ENCODE data around the gene ADCY3. TPM values are rescaled to one million over a fixed set of nuclear protein-coding genes. Genes with fewer than 3 reads are reported as not detected.

The ADCY3 gene
- total and polyA plus RNA-seq, 3 donors from 2014 or later, result 22.3 to 41.6 (median 27.9) TPM

- Histone ChIP-seq H3K9me3 (no peaks in the 10 kb centered on the region), H3K4me3 (no peak overlapping the region), H3K27ac (no peak overlapping the region), H3K4me1 (peaks cover 8% of the 10 kb centered on the region), H3K36me3 (ENCODE audit: low read depth, missing control alignments) (no peaks in the 10 kb centered on the region), H3K27me3 (no peaks in the 10 kb centered on the region)
- no peak for DNase-seq
- intact Hi-C loops (cut with DNase I; ENCODE audit: low total_unique reads), result no loop called here
- TF ChIP-seq POLR2A (IDR thresholded peaks at IDR 0.05), result no peak
- TF ChIP-seq CTCF (IDR thresholded peaks at IDR 0.05), result no peak
- 77 to 87% methylated on average over 9 of the region's 9 CpGs for WGBS, 2 donors
Measured at GRCh38 chr2:24913911-24914310, 6.1 kb downstream of the ADCY3 start.

DNA sequence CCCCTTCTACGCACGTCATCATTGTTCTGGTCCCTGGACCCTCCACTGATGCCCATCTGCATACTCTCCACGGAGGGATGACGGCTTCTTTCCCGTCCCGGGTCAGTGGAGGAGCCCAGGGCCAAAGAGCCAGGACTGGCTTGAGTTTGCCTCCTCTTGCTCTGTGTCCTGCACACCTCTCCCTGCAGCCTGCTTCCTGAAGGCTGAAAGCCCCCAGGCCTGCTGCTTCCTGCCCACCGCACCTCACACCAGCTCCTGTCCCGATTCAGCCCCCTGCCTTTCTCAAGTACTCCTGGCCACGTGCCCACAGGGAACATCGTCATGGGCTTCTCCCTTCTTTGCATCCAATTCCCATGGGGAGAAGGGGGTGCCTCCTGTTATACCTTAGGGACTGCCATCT lies 7.1 kb downstream of the ADCY3 start:
- H3K4me3 ChIP-seq, result no peak overlapping the region
- DNase-seq, result no peak
- intact Hi-C loops (cut with DNase I; ENCODE audit: low total_unique reads), result no loop called here
- H3K36me3 ChIP-seq (ENCODE audit: low read depth, missing control alignments), result no peaks in the 10 kb centered on the region
- no peak for TF ChIP-seq CTCF (IDR thresholded peaks at IDR 0.05)
- peaks cover 8% of the 10 kb centered on the region for H3K4me1 ChIP-seq
- no peaks in the 10 kb centered on the region for H3K9me3 ChIP-seq
- H3K27me3 ChIP-seq, result no peaks in the 10 kb centered on the region
- H3K27ac ChIP-seq, result no peak overlapping the region
- 82 to 84% methylated on average over 10 of the region's 10 CpGs for WGBS, 2 donors

- Histone ChIP-seq H3K27me3 (no peaks in the 10 kb centered on the region), H3K4me3 (no peak overlapping the region), H3K27ac (no peak overlapping the region), H3K9me3 (no peaks in the 10 kb centered on the region), H3K4me1 (peaks cover 4% of the 10 kb centered on the region), H3K36me3 (ENCODE audit: low read depth, missing control alignments) (no peaks in the 10 kb centered on the region)
- WGBS, 2 donors, result 82 to 89% methylated on average over 7 of the region's 7 CpGs
- intact Hi-C loops (cut with DNase I; ENCODE audit: low total_unique reads), result no loop called here
- TF ChIP-seq POLR2A (IDR thresholded peaks at IDR 0.05), result no peak
- no peak for TF ChIP-seq CTCF (IDR thresholded peaks at IDR 0.05)
- DNase-seq, result no peak
Measured at GRCh38 chr2:24912523-24912922, 7.5 kb downstream of the ADCY3 start.

DNA sequence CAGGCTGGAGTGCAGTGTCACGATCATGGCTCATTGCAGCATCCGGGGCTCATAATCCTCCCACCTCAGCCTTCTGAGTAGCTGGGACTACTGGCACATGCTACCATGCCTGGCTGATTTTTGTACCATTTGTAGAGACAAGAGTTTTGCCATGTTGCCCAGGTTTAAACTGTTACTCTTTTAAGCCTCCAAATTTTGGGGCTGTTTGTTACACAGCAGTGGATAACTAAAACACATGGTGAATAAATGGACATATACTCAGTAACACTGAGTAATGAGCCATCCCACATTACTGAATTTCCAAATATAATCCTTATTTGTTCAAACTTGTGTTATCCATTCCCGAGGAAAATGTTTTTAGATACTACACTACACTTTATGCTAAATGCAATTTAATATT lies 9.8 kb downstream of the ADCY3 start:
- Histone ChIP-seq H3K27me3 (no peaks in the 10 kb centered on the region), H3K9me3 (no peaks in the 10 kb centered on the region), H3K27ac (no peak overlapping the region), H3K4me3 (no peak overlapping the region), H3K4me1 (no peaks in the 10 kb centered on the region), H3K36me3 (ENCODE audit: low read depth, missing control alignments) (no peaks in the 10 kb centered on the region)
- intact Hi-C loops (cut with DNase I; ENCODE audit: low total_unique reads), result no loop called here
- WGBS, 2 donors, result 96 to 99% methylated on average over 3 of the region's 3 CpGs
- no peak for DNase-seq
- TF ChIP-seq CTCF (IDR thresholded peaks at IDR 0.05) (no peak), POLR2A (IDR thresholded peaks at IDR 0.05) (no peak)

GRCh38 chr2:24909555-24910177 lies 10.4 kb downstream of the ADCY3 start:
- no peaks in the 10 kb centered on the region for H3K9me3 ChIP-seq
- H3K27me3 ChIP-seq, result no peaks in the 10 kb centered on the region
- no peaks in the 10 kb centered on the region for H3K4me1 ChIP-seq
- H3K36me3 ChIP-seq (ENCODE audit: low read depth, missing control alignments), result no peaks in the 10 kb centered on the region
- WGBS, 2 donors, result 84 to 86% methylated on average over 5 of the region's 5 CpGs
- H3K4me3 ChIP-seq, result no peak overlapping the region
- intact Hi-C loops (cut with DNase I; ENCODE audit: low total_unique reads), result no loop called here
- no peak overlapping the region for H3K27ac ChIP-seq
- DNase-seq, result no peak
- no peak for TF ChIP-seq CTCF (IDR thresholded peaks at IDR 0.05)
- no peak for TF ChIP-seq POLR2A (IDR thresholded peaks at IDR 0.05)
